Measurements from ENCODE around the gene GATAD2A.

DNA sequence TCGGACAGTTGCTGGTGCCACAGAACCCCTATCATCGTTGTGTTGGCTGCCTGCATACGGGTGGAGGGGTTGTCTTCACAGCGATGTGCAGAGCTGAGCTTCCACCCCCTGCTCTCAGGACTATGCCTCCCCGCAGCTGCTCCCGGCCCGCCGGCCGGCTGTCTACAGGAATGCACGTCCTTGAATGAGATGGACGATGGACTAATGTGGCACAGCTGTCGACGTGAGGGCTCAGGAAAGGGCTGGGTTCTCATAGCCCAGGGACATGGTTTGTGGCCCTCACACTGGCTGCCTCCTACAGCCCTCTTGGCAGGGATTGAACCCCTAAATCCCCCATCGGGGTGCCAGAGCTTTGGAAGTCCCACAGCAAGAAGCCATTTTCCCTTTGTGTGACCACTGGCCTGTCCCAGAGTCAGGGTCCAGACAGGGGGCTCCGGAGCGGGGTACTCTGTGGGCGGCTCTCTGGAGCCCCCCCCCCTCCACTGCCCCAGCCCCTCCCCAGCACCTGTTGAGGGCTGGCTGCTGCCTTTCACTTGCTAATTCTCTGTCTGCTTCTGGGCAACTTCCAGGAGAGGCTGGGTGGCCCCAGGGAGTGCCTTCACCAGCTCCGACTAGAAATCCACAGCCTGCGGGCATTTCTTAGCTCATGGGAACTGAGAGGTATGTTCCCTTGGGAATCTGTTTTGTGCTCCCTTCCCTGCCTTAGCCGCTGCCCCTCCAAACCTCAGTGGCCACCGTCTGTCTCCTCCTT is 69.7 kb downstream of the GATAD2A start:
- TF ChIP-seq POLR2AphosphoS5 (IDR thresholded peaks at IDR 0.05; ENCODE audit: low read depth) (no peak), GABPA (IDR thresholded peaks at IDR 0.05; ENCODE audit: low read depth) (no peak), REST (IDR thresholded peaks at IDR 0.05; ENCODE audit: insufficient replicate concordance, low read depth) (no peak)
- TF ChIP-seq, protein P1, sequence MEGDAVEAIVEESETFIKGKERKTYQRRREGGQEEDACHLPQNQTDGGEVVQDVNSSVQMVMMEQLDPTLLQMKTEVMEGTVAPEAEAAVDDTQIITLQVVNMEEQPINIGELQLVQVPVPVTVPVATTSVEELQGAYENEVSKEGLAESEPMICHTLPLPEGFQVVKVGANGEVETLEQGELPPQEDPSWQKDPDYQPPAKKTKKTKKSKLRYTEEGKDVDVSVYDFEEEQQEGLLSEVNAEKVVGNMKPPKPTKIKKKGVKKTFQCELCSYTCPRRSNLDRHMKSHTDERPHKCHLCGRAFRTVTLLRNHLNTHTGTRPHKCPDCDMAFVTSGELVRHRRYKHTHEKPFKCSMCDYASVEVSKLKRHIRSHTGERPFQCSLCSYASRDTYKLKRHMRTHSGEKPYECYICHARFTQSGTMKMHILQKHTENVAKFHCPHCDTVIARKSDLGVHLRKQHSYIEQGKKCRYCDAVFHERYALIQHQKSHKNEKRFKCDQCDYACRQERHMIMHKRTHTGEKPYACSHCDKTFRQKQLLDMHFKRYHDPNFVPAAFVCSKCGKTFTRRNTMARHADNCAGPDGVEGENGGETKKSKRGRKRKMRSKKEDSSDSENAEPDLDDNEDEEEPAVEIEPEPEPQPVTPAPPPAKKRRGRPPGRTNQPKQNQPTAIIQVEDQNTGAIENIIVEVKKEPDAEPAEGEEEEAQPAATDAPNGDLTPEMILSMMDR (IDR thresholded peaks at IDR 0.05; ENCODE audit: insufficient read depth, low read length): no peak
